Fibroblast of pulmonary artery (primary cell): ENCODE measurements around the gene FAM114A2.

Experiments used
- DNase-seq: peaks from one replicate; pipeline ENCODE4 v3.0.0-alpha.2; 2010; ENCODE audit warnings: low read depth
- H3K4me3 ChIP-seq: replicated peaks from 2 replicates; pipeline ENCODE4 v1.5.1; 2011; ENCODE audit warnings: low read depth, mild to moderate bottlenecking, control low read depth, low read length, moderate library complexity
- CTCF ChIP-seq: IDR thresholded peaks from 2 replicates; pipeline ENCODE4 v1.5.1; 2011; ENCODE audit warnings: mild to moderate bottlenecking, control low read depth, low read length, inconsistent platforms; ENCODE audit errors: missing control alignments

FAM114A2 gene

GRCh38 chr5:154038707-154039457 lies at the start of gene FAM114A2, which contains the start of gene MFAP3:
TSS of gene FAM114A2 (minus strand) at chr5:154038910. CDS start at chr5:154034953, 3,957 bp downstream.
TSS of gene MFAP3 (plus strand) at chr5:154038967. CDS start at chr5:154049723, 10,756 bp downstream.
- peak; percentile 88 for DNase-seq
- no peak for TF ChIP-seq CTCF
- H3K4me3 ChIP-seq, result peak within 1 kb of the TSS; percentile 84

DNA sequence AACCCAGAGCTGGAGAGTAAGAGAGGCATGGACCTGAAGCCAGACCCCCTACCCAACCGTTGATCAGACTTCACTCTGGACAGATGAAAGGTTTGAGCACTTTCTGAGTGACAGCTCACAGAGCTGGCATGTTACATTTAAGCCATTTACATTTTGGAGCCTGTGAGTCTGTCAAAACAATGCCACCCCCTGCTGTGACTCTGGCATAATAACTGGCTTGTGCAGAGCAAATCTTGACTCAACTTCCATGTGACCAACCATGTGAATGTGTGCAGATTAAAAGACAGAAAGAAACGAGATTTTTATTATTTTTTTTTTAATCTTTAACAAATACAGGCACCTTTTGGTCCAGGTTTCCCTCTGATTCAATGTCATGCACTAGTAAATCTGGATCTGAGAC lies 48.5 kb upstream of the FAM114A2 start:
- peak; percentile 6 for DNase-seq
- no peak for TF ChIP-seq CTCF
- H3K4me3 ChIP-seq, result no peak overlapping the region

GRCh38 chr5:154086641-154087040 lies 47.9 kb upstream of the FAM114A2 start:
- H3K4me3 ChIP-seq, result no peak overlapping the region
- DNase-seq, result no peak
- TF ChIP-seq CTCF, result no peak

DNA sequence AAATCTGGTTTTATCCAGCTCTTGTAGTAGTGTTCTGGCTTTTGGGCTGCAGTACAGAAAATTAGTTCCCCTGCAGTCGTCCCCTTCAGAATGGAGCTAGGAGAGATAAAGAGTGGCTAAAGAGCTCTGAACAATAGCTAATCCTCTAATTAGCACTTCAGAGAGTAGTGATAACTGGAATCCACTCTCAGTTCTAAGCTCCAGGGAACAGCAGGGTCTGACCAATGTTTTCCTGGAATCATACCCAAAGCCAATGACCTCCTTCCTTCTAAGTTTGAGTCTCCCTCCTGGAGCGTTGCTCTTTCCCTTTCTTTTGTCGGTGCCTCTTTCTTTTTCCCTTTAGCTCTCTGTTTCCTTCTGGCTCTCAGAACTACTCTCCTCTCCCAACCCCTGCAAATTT lies 47.4 kb upstream of the FAM114A2 start:
- no peak overlapping the region for H3K4me3 ChIP-seq
- no peak for TF ChIP-seq CTCF

GRCh38 chr5:154084062-154084639 lies 45.4 kb upstream of the FAM114A2 start:
- H3K4me3 ChIP-seq, result no peak overlapping the region
- no peak for TF ChIP-seq CTCF
- no peak for DNase-seq

More for the DNA sequence above, 47.4 kb upstream of the FAM114A2 start:
- DNase-seq, result no peak

GRCh38 chr5:154081246-154081645 lies 42.5 kb upstream of the FAM114A2 start:
- DNase-seq, result no peak
- no peak for TF ChIP-seq CTCF
- no peak overlapping the region for H3K4me3 ChIP-seq
